Suppressor macrophage treated with lipopolysaccharide for 4 hours (primary cell): ENCODE data around the gene PCDHGA8.

Experiments
- DNase-seq: peaks from one replicate; pipeline ENCODE4 v3.0.0-alpha.2; 2020

Gene PCDHGA8

DNA sequence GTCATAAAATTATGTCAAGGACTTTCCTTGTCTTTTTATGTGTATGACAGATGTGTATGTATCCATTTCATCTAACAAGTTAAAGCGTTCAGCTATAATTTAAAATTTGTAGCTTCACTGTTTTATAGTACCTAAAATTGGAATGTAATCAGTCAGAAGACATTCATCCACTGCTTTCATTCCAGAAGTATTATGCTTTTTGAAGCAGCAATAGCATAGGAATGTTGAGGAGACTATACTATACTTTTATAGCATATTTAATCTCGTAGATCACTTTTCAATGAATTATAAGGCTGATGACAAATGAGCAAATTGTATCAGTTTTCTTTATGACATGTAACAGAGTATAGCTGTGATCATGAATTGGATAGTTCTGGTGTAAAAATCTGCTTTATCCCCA is 44.8 kb downstream of the PCDHGA8 start:
- DNase-seq = no peak

DNA sequence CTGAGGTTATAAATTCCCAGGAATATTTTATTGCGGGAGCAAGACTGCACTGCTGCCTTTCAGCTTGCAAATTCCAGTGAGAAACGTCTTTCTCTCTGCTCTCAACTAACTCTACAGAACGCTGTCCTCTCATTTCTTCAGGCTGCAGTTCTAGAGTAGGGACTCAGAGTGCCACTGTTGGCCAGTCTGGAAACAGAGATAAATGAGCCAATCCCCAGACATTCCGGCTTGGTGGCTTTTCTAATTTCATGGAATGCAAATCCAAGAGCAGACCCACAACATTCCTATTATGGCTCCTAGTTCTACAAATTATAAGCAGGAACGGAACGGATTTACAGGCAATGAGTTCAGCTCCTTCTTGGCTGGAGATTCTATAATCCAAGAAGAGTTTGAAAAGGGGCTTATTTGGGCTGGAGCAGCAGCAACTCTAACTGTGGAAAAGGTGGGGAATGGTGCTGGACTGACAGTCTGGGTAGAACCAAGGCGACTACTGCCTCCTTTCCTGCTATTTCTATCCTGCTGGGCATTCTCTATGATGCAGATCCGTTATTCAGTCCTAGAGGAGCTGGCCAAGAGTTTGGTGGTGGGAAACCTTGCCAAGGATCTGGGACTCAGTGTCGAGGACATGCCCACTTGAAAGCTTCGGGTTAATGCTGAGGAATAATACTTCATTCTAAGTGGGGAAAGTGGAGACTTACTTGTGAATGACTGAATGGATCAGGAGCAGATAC is 47.1 kb downstream of the PCDHGA8 start:
- DNase-seq = no peak

DNA sequence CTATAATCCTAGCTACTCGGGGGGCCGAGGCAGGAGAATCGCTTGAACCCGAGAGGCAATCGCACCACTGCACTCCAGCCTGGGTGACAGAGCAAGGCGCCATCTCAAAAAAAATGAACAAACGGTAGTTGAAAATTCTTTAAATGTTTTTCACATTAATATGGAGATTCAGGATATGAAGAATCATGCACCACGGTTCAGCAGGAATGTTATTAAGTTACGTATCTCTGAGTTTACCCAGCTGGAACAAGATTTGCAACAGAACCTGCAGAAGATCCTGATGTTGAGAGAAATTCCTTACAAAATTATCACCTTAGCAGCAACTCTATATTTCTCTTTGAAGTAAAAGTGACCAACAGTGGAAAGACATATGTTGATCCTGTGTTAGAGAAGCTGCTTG is 47.9 kb downstream of the PCDHGA8 start:
- no peak for DNase-seq

DNA sequence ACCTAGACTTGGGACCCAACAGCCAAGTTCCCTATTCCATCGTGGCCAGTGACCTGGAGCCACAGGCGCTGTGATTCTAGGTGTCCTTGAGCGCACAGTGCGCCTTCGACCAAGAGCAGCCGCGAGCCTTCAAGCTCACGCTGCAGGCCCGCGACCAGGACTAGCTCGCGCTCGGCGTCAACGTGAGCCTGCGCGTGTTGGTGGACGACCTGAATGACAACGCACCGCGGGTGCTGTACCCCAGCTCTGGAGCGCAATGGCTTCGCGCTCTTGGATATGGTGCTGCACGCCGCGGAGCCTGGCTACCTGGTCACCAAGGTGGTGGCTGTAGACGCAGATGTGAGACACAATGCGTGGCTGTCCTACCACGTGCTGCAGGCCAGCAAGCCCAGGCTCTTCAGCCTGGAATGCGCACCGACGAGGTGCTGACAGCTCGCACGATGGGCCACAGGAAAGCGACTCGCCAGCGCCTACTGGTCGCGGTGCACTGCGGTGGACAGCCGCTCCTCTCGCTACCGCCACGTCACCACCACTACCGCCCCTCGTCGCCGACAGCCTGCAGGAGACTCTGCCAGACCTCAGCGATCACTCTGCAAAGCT is 49.2 kb downstream of the PCDHGA8 start:
- no peak for DNase-seq
